HG02884 (cell line): ENCODE data around the gene STIM2.

Experiments used
- ATAC-seq: cut with Tn5 transposase; IDR thresholded peaks from one replicate; pipeline ENCODE4 v1.9.1; 2021; ENCODE audit warnings: mild to moderate bottlenecking, moderate library complexity; ENCODE audit not compliant: unreplicated experiment

Gene STIM2

GRCh38 chr4:26996745-26997144 is 136.1 kb downstream of the STIM2 start:
- no peak for ATAC-seq

GRCh38 chr4:26999689-27000088 is 139.0 kb downstream of the STIM2 start:
- no peak for ATAC-seq

- ATAC-seq: no peak
Observed at GRCh38 chr4:27000122-27000521, 139.5 kb downstream of the STIM2 start.

- ATAC-seq: peak; percentile 74
Observed at GRCh38 chr4:27000820-27001219, 140.2 kb downstream of the STIM2 start.

GRCh38 chr4:27001398-27002164 is 140.9 kb downstream of the STIM2 start:
- no peak for ATAC-seq

- ATAC-seq: no peak
Observed at GRCh38 chr4:27003642-27004113, 143.0 kb downstream of the STIM2 start.

- no peak for ATAC-seq
Observed at GRCh38 chr4:27005501-27005900, 144.9 kb downstream of the STIM2 start.

GRCh38 chr4:27005905-27006590 is 145.4 kb downstream of the STIM2 start:
- no peak for ATAC-seq

GRCh38 chr4:27006646-27007045 is 146.0 kb downstream of the STIM2 start:
- ATAC-seq: peak; percentile 39

GRCh38 chr4:27007507-27007906 is 146.9 kb downstream of the STIM2 start:
- ATAC-seq: no peak

GRCh38 chr4:27008679-27009078 is 148.0 kb downstream of the STIM2 start:
- no peak for ATAC-seq

GRCh38 chr4:27009539-27009938 is 148.9 kb downstream of the STIM2 start:
- ATAC-seq: no peak

- peak; percentile 72 for ATAC-seq
Observed at GRCh38 chr4:27010334-27010940, 149.8 kb downstream of the STIM2 start.

GRCh38 chr4:27011401-27011800 is 150.8 kb downstream of the STIM2 start:
- no peak for ATAC-seq

GRCh38 chr4:27013012-27013411 is 152.4 kb downstream of the STIM2 start:
- ATAC-seq: no peak

GRCh38 chr4:27016551-27016950 is 155.9 kb downstream of the STIM2 start:
- ATAC-seq: no peak

GRCh38 chr4:27017623-27018022 is 157.0 kb downstream of the STIM2 start:
- ATAC-seq: no peak

- no peak for ATAC-seq
Observed at GRCh38 chr4:27018076-27018475, 157.4 kb downstream of the STIM2 start.

GRCh38 chr4:27018910-27019309 is 158.3 kb downstream of the STIM2 start:
- no peak for ATAC-seq

GRCh38 chr4:27019766-27020165 is 159.1 kb downstream of the STIM2 start:
- no peak for ATAC-seq

GRCh38 chr4:27020203-27020602 is 159.6 kb downstream of the STIM2 start:
- no peak for ATAC-seq

- ATAC-seq: no peak
Observed at GRCh38 chr4:27020603-27021002, 160.0 kb downstream of the STIM2 start.
